Measurements from ENCODE around the gene PLOD1.

DNA sequence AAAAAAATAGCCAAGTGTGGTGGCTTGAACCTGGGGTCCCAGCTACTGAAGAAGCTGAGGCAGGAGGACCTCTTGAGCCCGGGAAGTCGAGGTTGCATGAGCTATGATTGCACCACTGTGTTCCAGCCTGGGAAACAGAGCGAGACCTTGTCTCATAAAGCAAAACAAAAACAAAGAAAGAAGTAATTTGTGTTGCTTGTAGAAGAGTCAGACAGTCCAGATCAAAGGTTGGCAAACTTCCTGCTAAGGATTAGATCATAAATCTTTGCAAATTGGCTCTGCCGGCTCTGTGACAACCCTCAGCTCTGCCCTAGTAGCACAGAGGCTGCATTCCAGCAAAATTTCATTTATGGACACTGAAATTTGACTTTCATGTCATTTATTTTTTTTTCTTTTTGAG, 26.7 kb downstream of the PLOD1 start:
- TF ChIP-seq, protein P1, sequence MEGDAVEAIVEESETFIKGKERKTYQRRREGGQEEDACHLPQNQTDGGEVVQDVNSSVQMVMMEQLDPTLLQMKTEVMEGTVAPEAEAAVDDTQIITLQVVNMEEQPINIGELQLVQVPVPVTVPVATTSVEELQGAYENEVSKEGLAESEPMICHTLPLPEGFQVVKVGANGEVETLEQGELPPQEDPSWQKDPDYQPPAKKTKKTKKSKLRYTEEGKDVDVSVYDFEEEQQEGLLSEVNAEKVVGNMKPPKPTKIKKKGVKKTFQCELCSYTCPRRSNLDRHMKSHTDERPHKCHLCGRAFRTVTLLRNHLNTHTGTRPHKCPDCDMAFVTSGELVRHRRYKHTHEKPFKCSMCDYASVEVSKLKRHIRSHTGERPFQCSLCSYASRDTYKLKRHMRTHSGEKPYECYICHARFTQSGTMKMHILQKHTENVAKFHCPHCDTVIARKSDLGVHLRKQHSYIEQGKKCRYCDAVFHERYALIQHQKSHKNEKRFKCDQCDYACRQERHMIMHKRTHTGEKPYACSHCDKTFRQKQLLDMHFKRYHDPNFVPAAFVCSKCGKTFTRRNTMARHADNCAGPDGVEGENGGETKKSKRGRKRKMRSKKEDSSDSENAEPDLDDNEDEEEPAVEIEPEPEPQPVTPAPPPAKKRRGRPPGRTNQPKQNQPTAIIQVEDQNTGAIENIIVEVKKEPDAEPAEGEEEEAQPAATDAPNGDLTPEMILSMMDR (IDR thresholded peaks at IDR 0.05; ENCODE audit: poor library complexity, severe bottlenecking): no peak
- TF ChIP-seq SMC3 (conservative IDR thresholded peaks at IDR 0.05; ENCODE audit: poor library complexity): no peak
- TF ChIP-seq POLR2AphosphoS5 (IDR thresholded peaks at IDR 0.05): no peak
